Progenitor cell of endocrine pancreas (in vitro differentiated cells): ENCODE results near the gene IL1RAP. TPM values are rescaled to one million over a fixed set of nuclear protein-coding genes. Genes with fewer than 3 reads are reported as not detected.

Experiments
- DNase-seq: peaks from one replicate; pipeline ENCODE4 v3.0.0; 2021; ENCODE audit warnings: low spot score; ENCODE audit not compliant: unreplicated experiment
- H3K27ac Mint-ChIP-seq: 2 replicates; pipeline ENCODE4 v1.8.0; 2021; ENCODE audit warnings: mild to moderate bottlenecking, moderate library complexity, mixed read lengths
- H3K27me3 Mint-ChIP-seq: 2 replicates; pipeline ENCODE4 v1.8.0; 2021; ENCODE audit warnings: mixed read lengths
- H3K36me3 Mint-ChIP-seq: 2 replicates; pipeline ENCODE4 v1.8.0; 2022; ENCODE audit warnings: mixed read lengths; ENCODE audit not compliant: insufficient read depth
- H3K4me1 Mint-ChIP-seq: 2 replicates; pipeline ENCODE4 v1.8.0; 2021; ENCODE audit warnings: low read depth, mixed read lengths
- H3K4me3 Mint-ChIP-seq: 2 replicates; pipeline ENCODE4 v1.8.0; 2021; ENCODE audit warnings: low read depth, mild to moderate bottlenecking, moderate library complexity, mixed read lengths
- H3K9me3 Mint-ChIP-seq: 2 replicates; pipeline ENCODE4 v1.8.0; 2021; ENCODE audit warnings: low read depth, mixed read lengths
- total RNA-seq: library from RNA; stranded (reverse); gene quantifications from 2 replicates; pipeline ENCODE4 v1.2.1, GENCODE V29; 2021
- TF ChIP-seq, protein P1 (sequence below): fragments of 200-600 bp; sonication (generic); IDR thresholded peaks from one replicate; pipeline ENCODE4 v1.5.0; 2021; ENCODE audit warnings: antibody characterized with exemption, mild to moderate bottlenecking; ENCODE audit not compliant: unreplicated experiment

The IL1RAP gene
- total RNA-seq, 1 donor from 2014 or later = 20.0 TPM

DNA sequence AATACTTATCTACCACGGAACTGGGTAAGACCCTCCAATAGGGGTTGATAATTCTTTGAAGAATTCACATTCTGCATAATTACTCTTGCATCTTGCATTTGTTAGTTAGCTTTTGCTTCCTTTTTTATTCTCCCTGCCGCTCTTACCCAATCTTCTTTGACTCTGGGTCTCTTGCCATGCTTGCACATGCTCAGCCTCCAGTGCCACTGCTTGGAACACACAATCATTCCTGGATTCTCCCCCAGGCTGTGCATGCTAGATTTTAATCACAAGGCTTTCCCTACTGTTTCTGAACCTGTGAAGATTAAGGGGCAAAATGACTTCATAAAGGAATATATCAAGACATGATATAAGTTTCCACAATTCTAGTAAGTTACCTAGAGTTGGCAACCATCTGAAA lies 133.1 kb downstream of the IL1RAP start:
- H3K4me3 Mint-ChIP-seq = no peak overlapping the region
- TF ChIP-seq, protein P1, sequence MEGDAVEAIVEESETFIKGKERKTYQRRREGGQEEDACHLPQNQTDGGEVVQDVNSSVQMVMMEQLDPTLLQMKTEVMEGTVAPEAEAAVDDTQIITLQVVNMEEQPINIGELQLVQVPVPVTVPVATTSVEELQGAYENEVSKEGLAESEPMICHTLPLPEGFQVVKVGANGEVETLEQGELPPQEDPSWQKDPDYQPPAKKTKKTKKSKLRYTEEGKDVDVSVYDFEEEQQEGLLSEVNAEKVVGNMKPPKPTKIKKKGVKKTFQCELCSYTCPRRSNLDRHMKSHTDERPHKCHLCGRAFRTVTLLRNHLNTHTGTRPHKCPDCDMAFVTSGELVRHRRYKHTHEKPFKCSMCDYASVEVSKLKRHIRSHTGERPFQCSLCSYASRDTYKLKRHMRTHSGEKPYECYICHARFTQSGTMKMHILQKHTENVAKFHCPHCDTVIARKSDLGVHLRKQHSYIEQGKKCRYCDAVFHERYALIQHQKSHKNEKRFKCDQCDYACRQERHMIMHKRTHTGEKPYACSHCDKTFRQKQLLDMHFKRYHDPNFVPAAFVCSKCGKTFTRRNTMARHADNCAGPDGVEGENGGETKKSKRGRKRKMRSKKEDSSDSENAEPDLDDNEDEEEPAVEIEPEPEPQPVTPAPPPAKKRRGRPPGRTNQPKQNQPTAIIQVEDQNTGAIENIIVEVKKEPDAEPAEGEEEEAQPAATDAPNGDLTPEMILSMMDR = no peak
- peaks cover 24% of the 10 kb centered on the region for H3K4me1 Mint-ChIP-seq
- H3K36me3 Mint-ChIP-seq = peaks cover 14% of the 10 kb centered on the region
- no peak for DNase-seq
- no peak overlapping the region for H3K27ac Mint-ChIP-seq
- no peaks in the 10 kb centered on the region for H3K9me3 Mint-ChIP-seq
- no peaks in the 10 kb centered on the region for H3K27me3 Mint-ChIP-seq

DNA sequence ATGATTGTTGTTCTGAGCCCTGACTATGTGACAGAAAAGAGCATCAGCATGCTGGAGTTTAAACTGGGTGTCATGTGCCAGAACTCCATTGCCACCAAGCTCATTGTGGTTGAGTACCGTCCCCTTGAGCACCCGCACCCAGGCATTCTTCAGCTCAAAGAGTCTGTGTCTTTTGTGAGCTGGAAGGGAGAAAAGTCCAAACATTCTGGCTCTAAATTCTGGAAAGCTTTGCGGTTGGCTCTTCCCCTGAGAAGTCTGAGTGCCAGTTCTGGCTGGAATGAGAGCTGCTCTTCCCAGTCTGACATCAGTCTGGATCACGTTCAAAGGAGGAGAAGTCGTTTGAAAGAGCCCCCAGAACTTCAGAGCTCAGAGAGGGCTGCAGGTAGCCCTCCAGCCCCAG lies 142.0 kb downstream of the IL1RAP start:
- no peaks in the 10 kb centered on the region for H3K4me1 Mint-ChIP-seq
- no peak overlapping the region for H3K27ac Mint-ChIP-seq
- no peaks in the 10 kb centered on the region for H3K27me3 Mint-ChIP-seq
- H3K9me3 Mint-ChIP-seq = no peaks in the 10 kb centered on the region
- TF ChIP-seq, protein P1 = no peak
- no peaks in the 10 kb centered on the region for H3K36me3 Mint-ChIP-seq
- no peak overlapping the region for H3K4me3 Mint-ChIP-seq
- no peak for DNase-seq

DNA sequence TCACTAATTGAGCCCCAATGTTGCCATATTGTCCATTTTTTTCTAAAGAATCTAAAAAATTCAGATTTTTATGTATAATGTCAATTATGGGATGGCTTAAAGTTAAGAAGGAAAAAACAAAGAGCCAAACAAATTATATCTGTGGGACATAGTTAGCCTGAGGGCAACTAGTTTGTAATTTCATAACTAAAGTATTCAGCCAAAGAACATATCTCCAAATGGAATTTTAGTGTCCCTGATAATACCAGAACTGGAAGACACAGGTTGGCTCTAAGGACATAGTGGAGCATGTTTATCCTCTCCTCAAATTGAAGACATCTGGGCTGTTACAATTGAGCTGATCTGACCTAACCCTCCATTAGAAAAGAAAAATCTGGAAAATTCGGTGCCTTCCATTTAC lies 144.2 kb downstream of the IL1RAP start:
- H3K9me3 Mint-ChIP-seq = no peaks in the 10 kb centered on the region
- DNase-seq = no peak
- TF ChIP-seq, protein P1 = no peak
- H3K27me3 Mint-ChIP-seq = no peaks in the 10 kb centered on the region
- no peak overlapping the region for H3K27ac Mint-ChIP-seq
- no peaks in the 10 kb centered on the region for H3K36me3 Mint-ChIP-seq
- no peaks in the 10 kb centered on the region for H3K4me1 Mint-ChIP-seq
- no peak overlapping the region for H3K4me3 Mint-ChIP-seq

DNA sequence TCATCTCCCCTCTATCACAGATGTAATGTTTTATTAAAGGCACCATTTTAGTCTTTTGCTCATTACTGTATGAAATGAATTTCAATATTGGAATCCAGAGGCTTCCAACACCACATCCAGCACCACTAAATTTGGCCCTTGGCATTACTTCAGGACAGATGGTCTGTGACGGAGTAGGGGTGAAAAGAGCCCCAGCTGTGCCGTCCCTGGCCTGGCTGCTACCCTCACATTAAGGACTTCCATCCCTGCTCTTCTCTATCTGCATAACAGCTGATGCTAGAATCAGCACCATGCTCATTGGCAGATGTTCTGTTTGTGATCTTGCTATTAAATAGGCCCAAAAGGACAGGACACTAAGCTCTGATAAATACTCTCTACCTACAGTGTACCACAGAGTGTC lies 152.9 kb downstream of the IL1RAP start:
- TF ChIP-seq, protein P1 = no peak
- no peaks in the 10 kb centered on the region for H3K4me1 Mint-ChIP-seq
- H3K27me3 Mint-ChIP-seq = no peaks in the 10 kb centered on the region
- no peak overlapping the region for H3K4me3 Mint-ChIP-seq
- no peaks in the 10 kb centered on the region for H3K9me3 Mint-ChIP-seq
- DNase-seq = no peak
- no peak overlapping the region for H3K27ac Mint-ChIP-seq
- H3K36me3 Mint-ChIP-seq = no peaks in the 10 kb centered on the region

DNA sequence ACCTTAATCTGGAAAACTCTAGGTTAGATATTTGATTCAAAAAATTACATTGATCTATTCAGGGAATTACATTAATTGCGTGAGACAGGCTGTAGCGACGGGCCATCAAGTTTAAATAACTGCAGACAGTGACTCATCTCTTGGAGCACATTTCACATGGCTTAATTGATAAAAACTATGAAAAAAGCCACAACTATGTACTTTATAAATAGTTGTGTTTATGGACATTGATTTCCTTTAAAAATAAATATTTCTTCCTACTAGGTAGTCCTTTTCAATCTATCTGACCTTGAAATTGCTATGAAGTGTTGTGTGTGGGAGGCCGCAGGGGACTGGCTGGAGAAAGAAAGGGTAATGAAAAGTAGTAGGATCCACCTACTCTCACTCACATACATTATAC lies 157.8 kb downstream of the IL1RAP start:
- H3K4me1 Mint-ChIP-seq = no peaks in the 10 kb centered on the region
- no peaks in the 10 kb centered on the region for H3K27me3 Mint-ChIP-seq
- DNase-seq = no peak
- H3K4me3 Mint-ChIP-seq = no peak overlapping the region
- no peak overlapping the region for H3K27ac Mint-ChIP-seq
- no peaks in the 10 kb centered on the region for H3K36me3 Mint-ChIP-seq
- no peaks in the 10 kb centered on the region for H3K9me3 Mint-ChIP-seq
- TF ChIP-seq, protein P1 = no peak
